KBM-7 (cell line): Measurements from ENCODE around the gene ZNF560.
"Not testable (repeated sequence)": the region's sequence is repeated elsewhere in the genome, so short reads cannot be mapped to it uniquely, and the experiment has no call there.

Source experiments
- DNase-seq: peaks from one replicate; pipeline ENCODE4 v3.0.0-alpha.2; 2015
- in situ Hi-C: fragments of 300-500 bp; cut with MboI; formaldehyde crosslinking; loops from 2 replicates; pipeline ENCODE4 v1.14.3; 2020; ENCODE audit warnings: low sequenced_read_pairs, low pct_unique_long_range_greater_than_20kb, mixed read lengths

The ZNF560 gene

GRCh38 chr19:9498183-9498902 lies at the start of gene ZNF560:
Gene ZNF560, minus strand, starts transcription at chr19:9498616. Its CDS starts 23,303 bp downstream, at chr19:9475313.
- in situ Hi-C loops, result no loop called here
- DNase-seq, result no peak

GRCh38 chr19:9547870-9548269 lies 49.5 kb upstream of the ZNF560 start:
- DNase-seq, result no peak
- in situ Hi-C loops, result no loop called here

- in situ Hi-C loops, DNase-seq: not testable (repeated sequence)
Observed at GRCh38 chr19:9541281-9541680, 42.9 kb upstream of the ZNF560 start.

DNA sequence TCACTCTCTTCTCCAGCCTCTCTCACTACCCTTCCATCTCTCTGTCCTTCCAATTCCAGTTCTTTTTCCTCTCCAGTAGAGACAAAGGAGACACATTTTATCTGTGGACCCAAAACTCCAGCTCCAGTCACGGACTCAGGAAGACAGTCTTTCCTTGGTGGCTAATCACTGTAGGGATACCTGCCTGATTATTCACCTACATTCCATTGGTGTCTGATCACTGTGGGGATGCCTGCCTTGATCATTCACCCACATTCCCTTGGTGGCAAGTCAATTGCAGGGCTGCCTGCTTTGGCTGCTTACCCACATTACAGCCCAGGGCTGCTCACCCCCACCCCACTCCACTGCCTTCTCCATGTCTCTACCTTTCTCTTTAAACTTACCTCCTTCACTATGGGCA lies 41.5 kb upstream of the ZNF560 start:
- in situ Hi-C loops, result not testable (repeated sequence)

GRCh38 chr19:9539201-9539600 lies 40.8 kb upstream of the ZNF560 start:
- in situ Hi-C loops, DNase-seq: not testable (repeated sequence)

More for the DNA sequence above, 41.5 kb upstream of the ZNF560 start:
- DNase-seq, result not testable (repeated sequence)

DNA sequence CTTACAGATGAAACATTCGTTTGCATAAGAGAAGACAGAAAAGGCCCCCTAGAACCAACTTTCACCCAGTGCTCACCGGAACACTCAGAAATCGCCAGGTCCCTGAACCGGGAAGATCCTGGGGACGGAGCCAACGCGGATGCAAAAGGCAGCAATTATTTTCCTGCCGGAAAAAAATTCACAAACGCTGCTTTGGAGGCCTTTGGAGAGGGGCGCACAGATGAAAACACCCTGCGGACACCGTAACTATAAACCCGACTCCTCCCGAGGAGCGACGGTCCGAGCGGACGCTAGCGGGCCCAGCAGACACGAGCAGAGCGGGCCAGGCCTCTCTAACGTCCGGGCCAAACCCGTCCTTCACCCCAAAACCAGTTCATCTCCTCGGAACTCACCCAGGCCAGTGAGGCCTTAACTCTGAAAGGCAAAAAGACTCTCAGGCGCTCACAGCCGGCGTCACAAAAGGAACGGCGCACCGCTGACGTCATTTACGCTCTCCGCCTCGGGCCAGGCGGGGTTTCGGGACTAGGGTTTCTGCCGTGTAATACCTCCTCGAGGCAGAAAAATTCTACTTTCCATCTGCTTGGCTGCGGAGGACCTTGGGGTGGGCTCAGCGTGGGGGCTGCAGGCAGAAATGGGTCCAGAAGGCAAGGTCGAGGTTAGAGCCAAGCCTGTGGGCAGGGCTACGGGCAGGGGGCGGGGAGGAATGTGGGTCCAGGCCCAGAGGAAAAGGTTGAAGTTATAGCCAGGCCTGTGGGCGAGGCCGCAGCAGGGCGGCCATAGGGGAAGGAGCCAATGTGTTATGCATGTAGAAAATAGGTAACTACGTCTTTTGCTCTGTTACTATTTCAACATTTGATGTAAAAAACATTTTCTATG lies 40.0 kb upstream of the ZNF560 start, which contains the start of gene ZNF426:
TSS of gene ZNF426 (minus strand) at position 463 of the 876 bp plus-strand sequence. CDS start 2,413 bp downstream, outside the sequence.
- in situ Hi-C loops, result no loop called here
- peak; percentile 90 for DNase-seq

DNA sequence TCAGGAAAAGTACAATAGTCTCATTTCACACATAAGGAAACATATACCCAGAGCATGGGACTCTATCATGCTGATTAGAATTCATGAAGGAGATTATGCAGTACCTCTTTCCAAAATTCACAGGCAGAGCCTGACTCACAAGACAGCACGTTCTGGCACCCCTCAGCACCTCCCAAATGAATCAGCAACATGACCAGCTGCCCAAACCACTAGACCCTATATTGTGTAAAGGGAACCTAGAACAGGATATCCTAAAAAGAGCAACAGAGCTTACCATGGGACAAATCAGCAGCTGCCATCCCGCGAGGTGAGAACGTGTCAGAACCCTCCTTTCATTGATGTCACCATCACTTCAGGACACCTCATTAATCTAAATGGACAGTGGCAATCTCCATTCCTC lies 37.5 kb upstream of the ZNF560 start:
- in situ Hi-C loops, result no loop called here
- DNase-seq, result no peak

DNA sequence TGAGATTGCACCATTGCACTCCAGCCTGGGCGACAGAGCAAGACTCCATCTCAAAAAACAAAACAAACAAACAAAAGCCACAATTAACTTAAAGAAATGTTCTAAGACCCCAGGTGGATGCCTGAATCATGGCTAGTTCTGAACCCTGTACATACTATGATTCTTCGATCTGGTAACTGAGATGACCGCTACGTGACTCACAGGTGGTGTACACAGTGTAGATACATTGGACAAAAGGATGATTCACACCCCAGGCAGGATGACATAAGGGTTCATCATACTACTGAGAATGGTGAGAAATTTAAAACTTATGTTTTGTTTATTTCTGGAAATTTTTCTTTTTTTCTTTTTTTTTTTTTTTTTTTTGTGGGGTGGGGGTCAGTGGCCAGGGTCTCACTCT lies 33.5 kb upstream of the ZNF560 start:
- DNase-seq, result no peak
- in situ Hi-C loops, result no loop called here

DNA sequence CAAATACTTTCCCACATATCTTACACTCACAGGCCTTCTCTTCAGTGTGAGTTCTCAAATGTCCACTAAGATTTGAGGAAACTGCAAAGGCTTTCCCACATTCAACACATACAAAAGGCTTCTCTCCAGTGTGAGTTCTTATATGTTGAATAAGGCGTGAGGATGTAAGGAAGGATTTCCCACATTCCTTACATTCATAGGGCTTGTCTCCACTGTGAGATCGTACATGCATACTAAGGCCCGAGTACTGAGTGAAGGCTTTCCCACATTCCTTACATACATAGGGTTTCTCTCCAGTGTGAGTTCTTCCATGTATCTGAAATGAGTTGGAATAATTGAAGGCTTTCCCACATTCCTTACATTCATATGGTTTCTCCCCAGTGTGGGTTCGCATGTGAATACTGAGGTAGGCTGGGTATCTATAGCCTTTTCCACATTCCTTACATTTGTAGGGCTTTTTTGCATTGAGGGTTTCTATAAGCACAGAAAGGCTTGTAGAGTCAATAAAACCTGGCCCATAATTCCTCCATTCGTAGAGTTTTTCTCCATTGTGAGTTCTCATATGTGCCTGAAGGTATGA lies 30.4 kb upstream of the ZNF560 start:
- peak; percentile 33 for DNase-seq
- in situ Hi-C loops, result no loop called here

DNA sequence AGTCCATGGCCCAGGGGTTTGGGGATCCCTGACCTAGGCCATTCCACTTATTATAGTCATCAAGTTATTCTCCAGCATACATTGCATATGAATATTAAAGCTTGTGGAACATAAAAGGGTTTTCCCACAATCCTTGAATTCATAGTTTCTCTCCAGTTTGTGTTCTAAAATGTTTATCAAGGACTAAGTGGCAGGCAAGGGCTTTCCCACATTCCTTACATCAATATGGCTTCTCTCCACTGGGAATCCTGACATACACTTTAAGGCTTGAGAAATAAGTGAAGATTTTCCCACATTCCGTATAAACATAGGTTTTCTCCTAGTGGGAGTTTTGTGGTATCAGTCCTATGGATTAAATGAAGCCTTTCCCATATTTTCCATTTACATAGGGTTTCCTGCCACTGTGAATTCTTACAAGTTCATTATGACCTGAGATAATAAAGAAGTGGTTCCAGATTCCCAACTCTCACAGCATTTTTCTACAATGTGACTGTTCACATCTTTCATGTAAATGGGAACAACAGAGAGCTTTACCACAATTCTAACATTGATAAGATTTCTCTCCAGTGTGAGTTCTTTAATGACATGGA lies 25.6 kb upstream of the ZNF560 start:
- DNase-seq, result no peak
- in situ Hi-C loops, result no loop called here

DNA sequence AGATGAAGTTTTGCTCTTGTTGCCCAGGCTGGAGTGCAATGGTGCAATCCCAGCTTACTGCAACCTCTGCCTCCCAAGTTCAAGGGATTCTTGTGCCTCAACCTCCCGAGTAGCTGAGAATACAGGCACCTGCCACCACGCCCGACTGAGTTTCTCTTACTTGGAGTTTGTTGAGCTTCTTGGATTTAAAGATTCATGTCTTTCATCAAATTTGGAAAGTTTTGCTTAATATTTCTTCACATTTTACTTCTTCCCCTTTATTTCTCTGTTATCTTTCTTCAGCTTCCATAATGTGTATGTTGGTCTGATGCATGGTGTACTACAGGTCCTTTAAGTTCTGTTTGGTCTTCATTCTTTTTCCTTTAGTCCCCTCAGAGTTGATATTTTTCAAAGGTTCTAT lies 8.9 kb upstream of the ZNF560 start:
- in situ Hi-C loops, result no loop called here
- no peak for DNase-seq

DNA sequence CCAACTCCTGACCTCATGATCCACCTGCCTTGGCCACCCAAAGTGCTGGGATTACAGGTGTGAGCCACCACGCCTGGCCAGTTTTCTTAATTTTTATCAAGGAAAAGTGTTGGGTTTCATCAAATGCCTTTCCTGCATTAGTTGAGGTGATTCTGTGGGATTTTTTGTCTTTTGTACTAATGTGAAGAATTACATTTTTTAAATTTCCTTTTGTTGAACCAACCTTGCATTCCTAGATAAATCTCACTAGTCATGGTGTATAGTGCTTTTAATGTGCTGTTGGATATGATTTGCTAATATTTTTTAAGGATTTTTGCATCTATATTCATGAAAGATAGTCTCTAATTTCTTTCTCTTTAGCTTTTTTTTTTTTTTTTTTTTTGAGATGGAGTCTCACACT lies 2.4 kb upstream of the ZNF560 start:
- DNase-seq, result no peak
- in situ Hi-C loops, result no loop called here

- in situ Hi-C loops, result no loop called here
- DNase-seq, result no peak
Observed at GRCh38 chr19:9494096-9494495, 4.3 kb downstream of the ZNF560 start.

GRCh38 chr19:9487016-9487415 lies 11.4 kb downstream of the ZNF560 start:
- in situ Hi-C loops, result no loop called here

DNA sequence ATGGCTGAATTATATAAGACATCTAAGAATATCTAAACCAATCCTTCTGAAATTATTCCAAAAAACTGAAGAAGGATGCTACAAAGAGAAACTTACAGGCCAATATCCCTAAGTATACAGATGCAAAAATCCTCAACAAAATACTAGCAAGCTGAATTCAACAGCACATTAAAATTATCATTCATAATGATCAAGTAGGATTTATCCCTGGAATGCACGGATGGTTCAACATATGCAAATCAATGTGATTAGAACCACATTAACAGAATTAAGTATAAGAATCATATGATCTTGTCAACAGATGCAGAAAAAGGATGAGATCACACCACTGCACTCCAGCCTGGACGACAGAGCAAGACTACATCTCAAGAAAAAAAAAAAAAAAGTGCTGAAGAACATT lies 13.3 kb downstream of the ZNF560 start:
- DNase-seq, result no peak
- in situ Hi-C loops, result no loop called here

More at GRCh38 chr19:9487016-9487415, 11.4 kb downstream of the ZNF560 start:
- DNase-seq, result peak; percentile 42

DNA sequence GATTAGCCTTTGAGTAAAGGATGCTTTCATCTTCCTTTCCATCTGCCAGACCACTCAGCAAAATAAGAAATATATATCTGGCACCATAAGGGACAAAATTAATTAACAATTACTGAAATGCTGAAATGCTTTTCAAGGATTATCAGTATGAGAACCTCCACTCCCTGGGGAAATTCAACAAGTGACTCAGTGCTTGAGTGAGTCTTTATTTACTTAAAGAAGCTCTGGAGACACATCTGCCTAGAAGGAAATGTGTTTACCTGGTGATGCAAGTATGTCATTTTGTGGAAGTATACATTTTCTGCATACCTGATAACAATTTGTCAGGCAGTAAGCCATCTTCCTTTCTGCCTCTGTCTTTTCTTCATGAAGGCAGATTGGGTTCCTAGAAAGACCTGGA lies 23.4 kb downstream of the ZNF560 start:
- in situ Hi-C loops, result no loop called here
- no peak for DNase-seq

- DNase-seq, result no peak
- in situ Hi-C loops, result no loop called here
Observed at GRCh38 chr19:9467161-9467560, 31.3 kb downstream of the ZNF560 start.

DNA sequence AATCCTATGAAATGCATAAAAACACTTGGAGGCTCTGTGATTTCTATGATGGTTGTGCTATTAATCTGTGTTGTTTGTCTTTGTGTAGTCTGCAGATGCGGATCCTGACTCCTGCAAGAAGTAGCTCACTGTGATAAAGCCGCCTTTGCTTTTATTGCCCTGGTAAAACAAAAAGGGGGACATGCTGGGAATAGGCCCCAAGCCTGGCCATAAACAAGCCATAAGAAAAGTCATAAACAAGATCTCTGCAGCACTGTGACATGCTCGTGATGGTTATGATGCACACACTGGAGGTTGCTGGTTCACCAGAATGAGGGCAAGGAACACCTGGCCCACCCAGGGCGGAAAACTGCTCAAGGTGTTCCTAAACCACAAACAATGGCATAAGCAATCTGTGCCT lies 36.5 kb downstream of the ZNF560 start:
- no peak for DNase-seq
- in situ Hi-C loops, result no loop called here

DNA sequence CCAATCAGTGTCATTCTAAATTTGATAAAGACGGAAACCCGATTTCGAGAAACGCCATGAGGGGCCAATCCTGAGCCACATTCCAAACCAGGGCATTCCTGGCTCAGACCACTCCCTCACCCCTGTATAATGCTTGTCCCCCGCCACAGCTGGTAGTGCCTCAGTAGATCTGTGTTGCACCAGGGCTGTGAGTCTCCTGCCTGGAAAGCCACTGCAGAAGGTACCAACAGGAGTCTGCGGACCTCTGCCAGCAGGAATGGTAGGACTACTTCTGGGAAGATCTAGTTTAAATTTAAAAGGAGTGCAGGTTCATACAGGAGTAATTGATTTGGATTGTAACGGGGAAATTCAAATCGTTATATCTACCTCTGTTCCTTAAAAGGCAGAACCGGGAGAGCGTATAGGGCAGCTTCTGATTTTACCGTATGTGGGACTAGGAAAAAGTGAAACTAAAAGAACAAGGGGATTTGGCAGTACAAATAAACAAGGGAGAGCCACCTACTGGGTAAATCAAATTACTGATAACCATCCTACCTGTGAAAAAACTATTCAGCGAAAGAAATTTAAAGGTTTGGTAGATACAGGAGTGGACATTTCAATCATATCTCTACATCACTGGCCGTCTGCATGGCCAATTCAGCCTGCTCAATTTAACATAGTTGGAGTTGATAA lies 42.3 kb downstream of the ZNF560 start:
- in situ Hi-C loops, result no loop called here

More for the DNA sequence above, 42.3 kb downstream of the ZNF560 start:
- DNase-seq, result peak; percentile 7
